ENCODE results near the gene DCST1.
A peak's percentile ranks its signal among the peaks of the same experiment; 100 is the strongest.

The DCST1 gene

GRCh38 chr1:155092641-155093040 is 59.0 kb downstream of the DCST1 start:
- no peak for DNase-seq

DNA sequence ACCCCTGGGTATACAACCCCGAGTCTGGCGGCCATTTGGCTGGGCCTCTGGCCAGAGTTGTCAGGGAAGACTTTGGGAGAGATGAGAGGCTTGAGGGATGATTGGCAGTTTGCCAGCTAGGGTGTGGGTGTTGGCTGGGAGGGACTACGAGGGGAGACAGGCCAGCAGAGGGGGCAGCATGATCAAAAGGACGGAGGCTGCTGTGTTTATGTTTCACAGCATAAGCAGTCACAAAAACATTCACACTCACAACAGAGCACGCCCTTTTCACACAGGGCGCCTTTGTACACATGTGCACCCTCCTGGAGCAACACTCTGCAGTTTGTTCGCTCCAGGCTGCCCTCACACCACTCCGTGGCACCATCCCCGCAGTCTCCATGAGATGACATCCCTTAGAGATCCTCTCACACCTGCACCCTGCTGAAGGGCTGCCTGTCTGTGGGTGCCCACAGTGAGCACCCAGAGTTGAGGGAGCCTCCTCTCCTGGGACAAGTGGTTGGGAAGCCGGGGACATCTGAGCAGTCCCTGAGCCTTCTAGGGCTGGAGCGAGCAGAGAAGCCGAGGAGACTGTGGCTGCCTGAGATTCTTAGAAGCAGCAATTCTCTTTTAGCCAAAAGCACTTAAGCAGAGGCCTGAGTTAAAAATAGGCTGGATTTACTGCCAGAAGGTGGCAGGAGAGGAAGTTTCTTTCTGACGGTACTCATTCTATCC is 60.4 kb downstream of the DCST1 start:
- DNase-seq: peak in 1 of 2 experiments; percentile 22

DNA sequence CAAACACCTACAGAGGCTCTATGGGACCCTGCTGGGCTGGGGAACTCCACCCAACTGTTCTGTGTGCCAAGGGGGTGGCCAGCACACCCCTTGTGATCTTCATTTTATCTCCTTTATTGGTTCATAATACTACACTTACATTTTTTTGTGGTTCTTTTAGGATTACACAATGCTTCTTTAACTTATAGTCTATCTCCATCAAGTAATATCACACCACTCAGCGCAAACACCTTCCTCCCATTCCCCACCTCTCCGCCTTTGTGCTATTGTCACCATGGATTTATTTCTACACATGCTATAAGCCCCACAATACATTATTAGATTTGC is 61.0 kb downstream of the DCST1 start:
- DNase-seq: no peak

- no peak for DNase-seq
These were observed 65.7 kb downstream of the DCST1 start for GRCh38 chr1:155099331-155099730.

All from NCI-H187 (cell line).